HepG2 (cell line): ENCODE results near the gene CES2. TPM values are rescaled to one million over a fixed set of nuclear protein-coding genes. Genes with fewer than 3 reads are reported as not detected.

Experiments used
- ARNT2 ChIP-seq: sonication (generic); formaldehyde crosslinking; IDR thresholded peaks from 2 replicates; pipeline ENCODE4 v1.8.0; 2022; ENCODE audit warnings: mild to moderate bottlenecking, low read depth, missing genetic modification reagents, moderate library complexity
- EP300 ChIP-seq, 3 experiments: sonication (generic) in 1 of 3; formaldehyde crosslinking in 1 of 3; IDR thresholded peaks; 2 replicates each; pipeline versions ENCODE4 v1.5.1 to v1.6.1; 2011 to 2020; ENCODE audit warnings: low read depth in 2 of 3, low read length in 2 of 3, borderline replicate concordance in 1 of 3, improper control_type of control experiment in 1 of 3, mild to moderate bottlenecking in 1 of 3, missing genetic modification reagents in 1 of 3, moderate library complexity in 1 of 3
- FOXA1 ChIP-seq, 2 experiments: fragments of 450-650 bp in 1 of 2; sonication (generic) in 1 of 2; formaldehyde crosslinking in 1 of 2; IDR thresholded peaks; 2 replicates each; pipeline versions ENCODE4 v1.4.0 to v1.6.1; 2016 to 2020; ENCODE audit warnings: missing genetic modification reagents in 1 of 2
- HCFC1 ChIP-seq: fragments of 150-350 bp; IDR thresholded peaks from 2 replicates; pipeline ENCODE4 v1.6.1; 2014; ENCODE audit warnings: low read depth, low read length
- HIVEP1 ChIP-seq: sonication (generic); formaldehyde crosslinking; IDR thresholded peaks from 2 replicates; pipeline ENCODE4 v1.4.0; 2020; ENCODE audit warnings: mild to moderate bottlenecking, missing genetic modification reagents
- RBM39 ChIP-seq: fragments of 200-400 bp; formaldehyde crosslinking; IDR thresholded peaks from one replicate; pipeline ENCODE4 v1.6.1; 2018; ENCODE audit warnings: antibody characterized with exemption, mild to moderate bottlenecking, low read depth, low read length; ENCODE audit not compliant: poor library complexity, severe bottlenecking
- ZBTB3 ChIP-seq: sonication (generic); formaldehyde crosslinking; IDR thresholded peaks from 2 replicates; pipeline ENCODE4 v1.4.0; 2020; ENCODE audit warnings: low read depth, mild to moderate bottlenecking, moderate library complexity, missing genetic modification reagents, borderline replicate concordance
- ZBTB42 ChIP-seq: sonication (generic); formaldehyde crosslinking; IDR thresholded peaks from 2 replicates; pipeline ENCODE4 v1.5.0; 2020; ENCODE audit warnings: mild to moderate bottlenecking, missing genetic modification reagents
- ZMAT3 ChIP-seq: sonication (generic); formaldehyde crosslinking; conservative IDR thresholded peaks from 2 replicates; pipeline ENCODE4 v1.7.0; 2021; ENCODE audit warnings: missing genetic modification reagents
- ZNF703 ChIP-seq: sonication (generic); formaldehyde crosslinking; IDR thresholded peaks from 2 replicates; pipeline ENCODE4 v1.5.1; 2020; ENCODE audit warnings: missing genetic modification reagents, mild to moderate bottlenecking, moderate library complexity, borderline replicate concordance
- ZNF766 ChIP-seq: sonication (generic); formaldehyde crosslinking; IDR thresholded peaks from 2 replicates; pipeline ENCODE4 v1.5.0; 2020; ENCODE audit warnings: missing genetic modification reagents, borderline replicate concordance
- ZNF773 ChIP-seq: sonication (generic); formaldehyde crosslinking; IDR thresholded peaks from 2 replicates; pipeline ENCODE4 v1.4.0; 2020; ENCODE audit warnings: missing genetic modification reagents, borderline replicate concordance
- ZNF816 ChIP-seq: sonication (generic); formaldehyde crosslinking; IDR thresholded peaks from 2 replicates; pipeline ENCODE4 v1.8.0; 2022; ENCODE audit warnings: missing genetic modification reagents, mild to moderate bottlenecking, borderline replicate concordance
- ZSCAN29 ChIP-seq: sonication (generic); formaldehyde crosslinking; conservative IDR thresholded peaks from 2 replicates; pipeline ENCODE4 v1.4.0; 2020; ENCODE audit warnings: mild to moderate bottlenecking, missing genetic modification reagents
- polyA plus RNA-seq, 8 experiments: library from polyadenylated mRNA; depleted of rRNA in 3 of 8; stranded (reverse) in 7 of 8; unstranded in 1 of 8; fragments of >200 nt; fragmentation: Illumina TruSeq in 4 of 8; extraction: Trizol in 4 of 8; gene quantifications; 2 replicates each; pipeline versions ENCODE4 v1.2.1 to v1.2.3, GENCODE V29; 2011 to 2016; ENCODE audit warnings: low read depth in 4 of 8, missing spikeins in 1 of 8, mixed read lengths in 1 of 8; ENCODE audit not compliant: insufficient read depth in 1 of 8
- total RNA-seq, 5 experiments: library from RNA; depleted of rRNA; stranded (reverse); fragments of >200 nt; fragmentation: Illumina TruSeq; extraction: Trizol; gene quantifications; 2 replicates each; pipeline ENCODE4 v1.2.3, GENCODE V29; 2016; ENCODE audit warnings: low read depth in 1 of 5
- TF ChIP-seq, protein P1 (sequence below): sonication (generic); formaldehyde crosslinking; IDR thresholded peaks from 2 replicates; pipeline ENCODE4 v1.8.1; 2022; ENCODE audit warnings: low read depth, mild to moderate bottlenecking, missing genetic modification reagents
- TF ChIP-seq, protein P2 (sequence below): sonication (generic); formaldehyde crosslinking; IDR thresholded peaks from one replicate; pipeline ENCODE4 v1.5.1; 2020; ENCODE audit warnings: mild to moderate bottlenecking, missing genetic modification reagents; ENCODE audit errors: not compliant biosample characterization

The CES2 gene
- total and polyA plus RNA-seq, 2 of the 13 experiments (the other 11 are each of a cell fraction or from before 2014, with no cell fraction given), result 50.6 to 63.8 TPM

DNA sequence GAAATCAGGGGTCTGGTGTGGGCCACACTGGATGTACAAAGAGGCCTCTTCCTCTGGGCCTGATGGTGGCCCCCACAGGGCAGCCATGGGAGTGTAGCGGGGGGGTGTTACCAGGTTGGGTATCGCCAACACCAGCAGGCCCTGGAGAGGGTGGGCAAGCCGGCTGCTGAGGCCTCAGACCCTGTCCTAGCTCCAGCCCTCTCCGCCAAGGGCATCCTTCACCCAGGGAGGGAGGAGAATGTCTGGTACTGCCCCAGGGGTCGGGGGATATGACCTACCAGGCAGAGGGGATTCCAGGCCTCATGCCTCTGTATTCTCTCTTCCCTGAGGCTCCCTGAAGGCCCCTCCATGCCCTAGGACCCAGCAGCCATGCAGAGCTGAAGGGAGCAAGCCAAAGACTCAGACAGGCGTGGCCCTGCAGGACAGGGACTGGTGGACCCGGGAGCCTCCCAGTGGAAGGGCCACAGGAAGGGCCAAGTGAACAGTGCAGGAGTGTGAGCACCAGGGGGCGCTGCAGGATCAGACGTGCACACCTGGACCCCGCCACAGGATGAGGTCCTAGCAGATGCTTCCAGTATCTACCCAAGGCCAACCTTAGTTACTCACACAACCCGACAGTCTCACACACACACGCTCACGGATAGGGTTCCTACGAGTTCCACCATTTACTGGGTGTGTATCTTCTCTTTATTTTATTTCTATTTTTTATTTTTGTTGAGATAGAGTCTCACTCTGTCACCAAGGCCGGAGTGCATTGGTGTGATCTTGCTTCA is 42.2 kb downstream of the CES2 start (continued):
- TF ChIP-seq EP300 (IDR thresholded peaks at IDR 0.05; ENCODE audit: low read depth in 2 of 2, low read length in 2 of 2) (no peak), EP300 (CRISPR knock-in tag; IDR thresholded peaks at IDR 0.05; ENCODE audit: borderline replicate concordance) (no peak), HIVEP1 (CRISPR knock-in tag) (0 out of 2 replicates have a peak, but pooled peaks have one; percentile 59), ZMAT3 (no peak), ZNF766 (CRISPR knock-in tag) (no peak), ZSCAN29 (peak; percentile 83), ZBTB42 (CRISPR knock-in tag) (no peak), ZBTB3 (CRISPR knock-in tag) (no peak), FOXA1 (IDR thresholded peaks at IDR 0.05) (no peak), FOXA1 (CRISPR knock-in tag; IDR thresholded peaks at IDR 0.05) (peak; percentile 47; the same call in 1 of the 2 replicates), RBM39 (no peak), ARNT2 (peak; percentile 53; the same call in 1 of the 2 replicates), ZNF773 (CRISPR knock-in tag) (no peak), ZNF703 (CRISPR knock-in tag) (no peak), ZNF816 (no peak), HCFC1 (no peak)
- TF ChIP-seq, protein P1, sequence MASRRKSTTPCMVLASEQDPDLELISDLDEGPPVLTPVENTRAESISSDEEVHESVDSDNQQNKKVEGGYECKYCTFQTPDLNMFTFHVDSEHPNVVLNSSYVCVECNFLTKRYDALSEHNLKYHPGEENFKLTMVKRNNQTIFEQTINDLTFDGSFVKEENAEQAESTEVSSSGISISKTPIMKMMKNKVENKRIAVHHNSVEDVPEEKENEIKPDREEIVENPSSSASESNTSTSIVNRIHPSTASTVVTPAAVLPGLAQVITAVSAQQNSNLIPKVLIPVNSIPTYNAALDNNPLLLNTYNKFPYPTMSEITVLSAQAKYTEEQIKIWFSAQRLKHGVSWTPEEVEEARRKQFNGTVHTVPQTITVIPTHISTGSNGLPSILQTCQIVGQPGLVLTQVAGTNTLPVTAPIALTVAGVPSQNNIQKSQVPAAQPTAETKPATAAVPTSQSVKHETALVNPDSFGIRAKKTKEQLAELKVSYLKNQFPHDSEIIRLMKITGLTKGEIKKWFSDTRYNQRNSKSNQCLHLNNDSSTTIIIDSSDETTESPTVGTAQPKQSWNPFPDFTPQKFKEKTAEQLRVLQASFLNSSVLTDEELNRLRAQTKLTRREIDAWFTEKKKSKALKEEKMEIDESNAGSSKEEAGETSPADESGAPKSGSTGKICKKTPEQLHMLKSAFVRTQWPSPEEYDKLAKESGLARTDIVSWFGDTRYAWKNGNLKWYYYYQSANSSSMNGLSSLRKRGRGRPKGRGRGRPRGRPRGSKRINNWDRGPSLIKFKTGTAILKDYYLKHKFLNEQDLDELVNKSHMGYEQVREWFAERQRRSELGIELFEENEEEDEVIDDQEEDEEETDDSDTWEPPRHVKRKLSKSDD (CRISPR knock-in tag), result no peak
- TF ChIP-seq, protein P2, sequence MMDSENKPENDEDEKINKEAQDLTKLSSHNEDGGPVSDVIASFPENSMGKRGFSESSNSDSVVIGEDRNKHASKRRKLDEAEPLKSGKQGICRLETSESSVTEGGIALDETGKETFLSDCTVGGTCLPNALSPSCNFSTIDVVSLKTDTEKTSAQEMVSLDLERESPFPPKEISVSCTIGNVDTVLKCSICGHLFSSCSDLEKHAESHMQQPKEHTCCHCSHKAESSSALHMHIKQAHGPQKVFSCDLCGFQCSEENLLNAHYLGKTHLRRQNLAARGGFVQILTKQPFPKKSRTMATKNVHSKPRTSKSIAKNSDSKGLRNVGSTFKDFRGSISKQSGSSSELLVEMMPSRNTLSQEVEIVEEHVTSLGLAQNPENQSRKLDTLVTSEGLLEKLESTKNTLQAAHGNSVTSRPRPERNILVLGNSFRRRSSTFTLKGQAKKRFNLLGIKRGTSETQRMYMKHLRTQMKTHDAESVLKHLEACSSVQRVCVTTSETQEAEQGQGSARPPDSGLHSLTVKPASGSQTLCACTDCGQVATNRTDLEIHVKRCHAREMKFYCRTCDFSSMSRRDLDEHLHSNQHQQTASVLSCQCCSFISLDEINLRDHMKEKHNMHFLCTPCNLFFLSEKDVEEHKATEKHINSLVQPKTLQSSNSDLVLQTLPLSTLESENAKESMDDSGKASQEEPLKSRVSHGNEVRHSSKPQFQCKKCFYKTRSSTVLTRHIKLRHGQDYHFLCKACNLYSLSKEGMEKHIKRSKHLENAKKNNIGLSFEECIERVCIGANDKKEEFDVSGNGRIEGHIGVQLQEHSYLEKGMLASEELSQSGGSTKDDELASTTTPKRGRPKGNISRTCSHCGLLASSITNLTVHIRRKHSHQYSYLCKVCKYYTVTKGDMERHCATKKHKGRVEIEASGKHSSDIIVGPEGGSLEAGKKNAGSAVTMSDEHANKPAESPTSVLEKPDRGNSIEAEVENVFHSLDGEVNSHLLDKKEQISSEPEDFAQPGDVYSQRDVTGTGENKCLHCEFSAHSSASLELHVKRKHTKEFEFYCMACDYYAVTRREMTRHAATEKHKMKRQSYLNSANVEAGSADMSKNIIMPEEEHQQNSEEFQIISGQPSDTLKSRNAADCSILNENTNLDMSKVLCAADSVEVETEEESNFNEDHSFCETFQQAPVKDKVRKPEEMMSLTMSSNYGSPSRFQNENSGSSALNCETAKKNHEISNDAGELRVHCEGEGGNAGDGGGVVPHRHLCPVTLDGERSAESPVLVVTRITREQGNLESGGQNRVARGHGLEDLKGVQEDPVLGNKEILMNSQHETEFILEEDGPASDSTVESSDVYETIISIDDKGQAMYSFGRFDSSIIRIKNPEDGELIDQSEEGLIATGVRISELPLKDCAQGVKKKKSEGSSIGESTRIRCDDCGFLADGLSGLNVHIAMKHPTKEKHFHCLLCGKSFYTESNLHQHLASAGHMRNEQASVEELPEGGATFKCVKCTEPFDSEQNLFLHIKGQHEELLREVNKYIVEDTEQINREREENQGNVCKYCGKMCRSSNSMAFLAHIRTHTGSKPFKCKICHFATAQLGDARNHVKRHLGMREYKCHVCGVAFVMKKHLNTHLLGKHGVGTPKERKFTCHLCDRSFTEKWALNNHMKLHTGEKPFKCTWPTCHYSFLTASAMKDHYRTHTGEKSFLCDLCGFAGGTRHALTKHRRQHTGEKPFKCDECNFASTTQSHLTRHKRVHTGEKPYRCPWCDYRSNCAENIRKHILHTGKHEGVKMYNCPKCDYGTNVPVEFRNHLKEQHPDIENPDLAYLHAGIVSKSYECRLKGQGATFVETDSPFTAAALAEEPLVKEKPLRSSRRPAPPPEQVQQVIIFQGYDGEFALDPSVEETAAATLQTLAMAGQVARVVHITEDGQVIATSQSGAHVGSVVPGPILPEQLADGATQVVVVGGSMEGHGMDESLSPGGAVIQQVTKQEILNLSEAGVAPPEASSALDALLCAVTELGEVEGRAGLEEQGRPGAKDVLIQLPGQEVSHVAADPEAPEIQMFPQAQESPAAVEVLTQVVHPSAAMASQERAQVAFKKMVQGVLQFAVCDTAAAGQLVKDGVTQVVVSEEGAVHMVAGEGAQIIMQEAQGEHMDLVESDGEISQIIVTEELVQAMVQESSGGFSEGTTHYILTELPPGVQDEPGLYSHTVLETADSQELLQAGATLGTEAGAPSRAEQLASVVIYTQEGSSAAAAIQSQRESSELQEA, result peak; percentile 52
